Thoracic aorta (tissue), 2 donors: ENCODE data around the gene FXYD1. TPM values are rescaled to one million over a fixed set of nuclear protein-coding genes. Genes with fewer than 3 reads are reported as not detected.

ENCODE experiments used
- ATAC-seq: fragments of 150-250 bp; one replicate; pipeline ENCODE4 v1.8.0; 2017; ENCODE audit warnings: low read depth; ENCODE audit not compliant: insufficient number of reproducible peaks, low FRiP score
- DNase-seq: peaks from one replicate; pipeline ENCODE4 v3.0.0-alpha.2; 2020; ENCODE audit warnings: low spot score
- H3K27ac ChIP-seq, 2 donors: fragments of 200-600 bp; sonication (generic); 1 replicate in 1 of 2; 2 replicates in 1 of 2; pipeline ENCODE4 v1.5.1; 2016; ENCODE audit warnings: mild to moderate bottlenecking in 2 of 2, moderate library complexity in 2 of 2
- H3K27me3 ChIP-seq: fragments of 200-600 bp; sonication (generic); replicated peaks from 2 replicates; pipeline ENCODE4 v1.6.0; 2016; ENCODE audit warnings: mild to moderate bottlenecking; ENCODE audit not compliant: insufficient read depth
- H3K36me3 ChIP-seq: fragments of 200-600 bp; sonication (generic); one replicate; pipeline ENCODE4 v1.5.1; 2016
- H3K4me1 ChIP-seq, 2 donors: fragments of 200-600 bp; sonication (generic); 1 replicate in 1 of 2; 2 replicates in 1 of 2; pipeline versions ENCODE4 v1.5.1 to v1.6.0; 2016; ENCODE audit warnings: low read depth in 2 of 2, mild to moderate bottlenecking in 1 of 2; ENCODE audit not compliant: control insufficient read depth in 1 of 2
- H3K4me3 ChIP-seq: fragments of 200-600 bp; sonication (generic); 2 replicates; pipeline ENCODE4 v1.5.1; 2016; ENCODE audit warnings: mild to moderate bottlenecking
- H3K9me3 ChIP-seq: fragments of 200-600 bp; sonication (generic); 2 replicates; pipeline ENCODE4 v1.5.1; 2016
- CTCF ChIP-seq: fragments of 200-600 bp; sonication (generic); IDR thresholded peaks from one replicate; pipeline ENCODE4 v1.5.1; 2019; ENCODE audit warnings: antibody characterized with exemption
- total RNA-seq, 2 donors: library from RNA; depleted of rRNA; stranded (reverse); fragments of >200 nt; gene quantifications; one replicate each; pipeline versions ENCODE4 v1.1.0 to v1.2.3, GENCODE V29; 2016

Gene FXYD1
- total RNA-seq, 2 donors from 2014 or later, result 50.7 to 65.8 TPM

GRCh38 chr19:35093941-35094647, 44.5 kb upstream of the FXYD1 start:
- no peak overlapping the region for H3K27ac ChIP-seq
- no peak for DNase-seq
- H3K4me1 ChIP-seq, result peaks cover 0 to 5% of the 10 kb centered on the region in 2 donors
- no peak overlapping the region for H3K4me3 ChIP-seq
- no peak for TF ChIP-seq CTCF
- H3K9me3 ChIP-seq, result no peaks in the 10 kb centered on the region
- ATAC-seq, result no peak
- no peaks in the 10 kb centered on the region for H3K36me3 ChIP-seq
- no peaks in the 10 kb centered on the region for H3K27me3 ChIP-seq

GRCh38 chr19:35094656-35095055, 44.0 kb upstream of the FXYD1 start:
- ATAC-seq (no peak), DNase-seq (no peak)
- Histone ChIP-seq H3K4me1 (peaks cover 0 to 5% of the 10 kb centered on the region in 2 donors), H3K36me3 (no peaks in the 10 kb centered on the region), H3K4me3 (no peak overlapping the region), H3K27me3 (no peaks in the 10 kb centered on the region), H3K9me3 (no peaks in the 10 kb centered on the region), H3K27ac (no peak overlapping the region)
- TF ChIP-seq CTCF, result no peak

GRCh38 chr19:35095667-35096368, 42.8 kb upstream of the FXYD1 start:
- H3K27ac ChIP-seq, result no peak overlapping the region
- ATAC-seq (no peak), DNase-seq (no peak)
- no peak overlapping the region for H3K4me3 ChIP-seq
- no peaks in the 10 kb centered on the region for H3K27me3 ChIP-seq
- H3K36me3 ChIP-seq, result no peaks in the 10 kb centered on the region
- H3K4me1 ChIP-seq, result peaks cover 0 to 3% of the 10 kb centered on the region in 2 donors
- no peak for TF ChIP-seq CTCF
- no peaks in the 10 kb centered on the region for H3K9me3 ChIP-seq

- Histone ChIP-seq H3K27me3 (no peaks in the 10 kb centered on the region), H3K4me1 (no peaks in the 10 kb centered on the region), H3K4me3 (no peak overlapping the region), H3K9me3 (no peaks in the 10 kb centered on the region), H3K27ac (no peak overlapping the region), H3K36me3 (no peaks in the 10 kb centered on the region)
- DNase-seq (no peak), ATAC-seq (no peak)
- no peak for TF ChIP-seq CTCF
Measured at GRCh38 chr19:35098413-35099049, 40.1 kb upstream of the FXYD1 start.

GRCh38 chr19:35099155-35099896, 39.3 kb upstream of the FXYD1 start:
- no peak for DNase-seq
- no peak overlapping the region for H3K4me3 ChIP-seq
- no peak for ATAC-seq
- no peaks in the 10 kb centered on the region for H3K27me3 ChIP-seq
- no peaks in the 10 kb centered on the region for H3K9me3 ChIP-seq
- H3K4me1 ChIP-seq, result no peaks in the 10 kb centered on the region
- no peaks in the 10 kb centered on the region for H3K36me3 ChIP-seq
- no peak overlapping the region for H3K27ac ChIP-seq
- TF ChIP-seq CTCF, result no peak
